NCI-H1694 treated with DMSO at 0.1 percent for 48 hours (cell line): Measurements from ENCODE around the gene RUNDC3A.
A peak's percentile ranks its signal among the peaks of the same experiment; 100 is the strongest.
"Not testable (repeated sequence)": the region's sequence is repeated elsewhere in the genome, so short reads cannot be mapped to it uniquely, and the experiment has no call there.

Experiments
- DNase-seq: peaks from one replicate; lab custom pipeline; 2025; lab: John Stamatoyannopoulos, UW

RUNDC3A gene

GRCh38 chr17:44343510-44344209 is 35.3 kb downstream of the RUNDC3A start:
- no peak for DNase-seq

DNA sequence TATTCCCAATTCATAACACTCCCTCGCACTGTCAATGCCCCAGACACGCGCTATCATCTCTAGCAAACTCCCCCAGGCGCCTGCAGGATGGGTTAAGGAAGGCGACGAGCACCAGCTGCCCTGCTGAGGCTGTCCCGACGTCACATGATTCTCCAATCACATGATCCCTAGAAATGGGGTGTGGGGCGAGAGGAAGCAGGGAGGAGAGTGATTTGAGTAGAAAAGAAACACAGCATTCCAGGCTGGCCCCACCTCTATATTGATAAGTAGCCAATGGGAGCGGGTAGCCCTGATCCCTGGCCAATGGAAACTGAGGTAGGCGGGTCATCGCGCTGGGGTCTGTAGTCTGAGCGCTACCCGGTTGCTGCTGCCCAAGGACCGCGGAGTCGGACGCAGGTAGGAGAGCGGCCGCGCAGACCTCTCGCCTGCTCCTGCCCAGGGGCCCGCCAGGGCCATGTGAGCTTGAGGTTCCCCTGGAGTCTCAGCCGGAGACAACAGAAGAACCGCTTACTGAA is 36.6 kb downstream of the RUNDC3A start, which contains the start of gene GRN:
GRN (plus strand) TSS at position 364 of the 515 bp plus-strand sequence. CDS start 3,863 bp downstream, outside the sequence.
- peak; percentile 99 for DNase-seq

GRCh38 chr17:44345454-44346026 is 37.1 kb downstream of the RUNDC3A start:
- DNase-seq, result peak; percentile 73

DNA sequence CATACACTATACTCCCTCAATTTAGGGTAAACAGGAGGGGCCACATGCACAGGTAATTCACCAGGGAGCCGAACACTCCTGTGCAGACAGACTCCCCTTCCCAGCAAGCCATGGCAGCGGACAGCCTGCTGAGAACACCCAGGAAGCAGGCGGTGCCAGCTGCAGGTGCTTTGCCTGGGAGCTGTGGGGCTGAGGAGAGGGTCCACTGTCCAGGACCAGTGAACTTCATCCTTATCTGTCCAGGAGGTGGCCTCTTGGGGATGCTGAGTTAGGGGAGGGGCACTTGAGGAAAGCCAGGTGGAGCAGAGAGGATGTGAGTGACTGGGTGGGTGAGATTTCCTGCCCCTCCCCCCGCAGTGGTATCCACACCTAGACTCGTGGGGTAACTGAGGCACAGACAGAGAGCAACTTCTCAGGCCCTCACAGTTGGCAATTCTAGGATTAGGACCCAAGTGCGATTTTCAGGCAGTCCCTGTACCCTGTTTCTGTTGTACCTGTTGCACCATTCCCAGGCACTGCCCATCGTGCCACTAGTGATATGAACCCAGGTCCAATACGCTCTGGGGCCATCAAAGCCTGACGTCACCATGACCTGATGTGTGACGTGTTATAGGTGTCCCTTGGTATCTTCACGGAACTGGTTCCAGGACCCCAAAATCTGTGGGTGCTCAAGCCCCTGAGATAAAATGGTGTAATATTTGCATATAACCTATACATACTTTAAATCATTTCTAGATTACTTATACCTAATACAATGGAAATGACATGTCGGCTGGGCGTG is 37.9 kb downstream of the RUNDC3A start:
- DNase-seq, result no peak

- not testable (repeated sequence) for DNase-seq
These were observed 39.0 kb downstream of the RUNDC3A start for GRCh38 chr17:44347206-44348055.

DNA sequence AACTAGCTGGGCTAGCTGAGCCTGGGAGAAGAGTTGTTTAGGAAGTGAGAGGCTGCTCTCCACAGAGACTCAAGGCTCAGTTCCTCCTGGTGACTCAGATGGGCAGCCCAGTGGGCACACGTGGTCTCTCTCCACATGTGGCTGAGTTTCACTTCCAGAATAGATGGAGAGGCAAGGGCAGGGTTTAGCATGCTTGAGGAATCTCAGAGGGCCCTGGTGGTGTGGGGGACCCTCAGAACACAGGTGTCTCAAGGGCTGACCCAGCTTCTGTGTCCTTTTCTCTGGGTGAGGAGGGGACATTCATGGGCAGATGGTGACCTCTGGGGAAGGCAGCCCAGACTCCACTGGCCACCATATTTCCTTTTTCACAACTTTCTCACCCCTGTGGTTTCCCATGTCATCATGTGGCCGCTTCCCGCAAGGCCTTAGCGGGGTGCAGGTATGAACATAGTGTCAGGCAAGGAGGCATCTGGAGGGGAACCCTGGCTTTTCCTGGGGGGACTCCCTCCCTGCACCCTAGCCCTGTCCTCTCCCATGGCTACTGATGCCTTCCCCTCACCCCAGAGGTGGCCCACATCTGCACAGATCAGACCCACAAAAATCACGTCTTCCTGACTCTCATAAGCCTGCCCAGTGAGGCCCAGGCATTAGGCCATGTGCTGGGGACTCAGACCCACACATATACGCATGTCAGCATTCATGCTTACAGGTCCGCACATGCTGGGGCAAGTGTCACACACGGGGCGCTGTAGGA is 40.0 kb downstream of the RUNDC3A start:
- DNase-seq, result no peak

GRCh38 chr17:44348988-44349364 is 40.6 kb downstream of the RUNDC3A start:
- no peak for DNase-seq

- no peak for DNase-seq
These were observed 41.2 kb downstream of the RUNDC3A start for GRCh38 chr17:44349553-44350070.

GRCh38 chr17:44350733-44351226 is 42.4 kb downstream of the RUNDC3A start:
- DNase-seq, result peak; percentile 72

DNA sequence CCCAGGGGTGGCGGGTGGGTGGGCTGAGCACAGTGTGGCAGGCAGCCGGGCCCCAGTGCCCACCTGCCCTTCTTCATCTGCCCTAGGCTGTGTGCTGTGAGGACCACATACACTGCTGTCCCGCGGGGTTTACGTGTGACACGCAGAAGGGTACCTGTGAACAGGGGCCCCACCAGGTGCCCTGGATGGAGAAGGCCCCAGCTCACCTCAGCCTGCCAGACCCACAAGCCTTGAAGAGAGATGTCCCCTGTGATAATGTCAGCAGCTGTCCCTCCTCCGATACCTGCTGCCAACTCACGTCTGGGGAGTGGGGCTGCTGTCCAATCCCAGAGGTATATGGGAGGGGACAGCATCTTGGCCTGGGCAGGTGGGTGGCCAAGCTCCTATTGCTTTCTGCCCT is 43.1 kb downstream of the RUNDC3A start:
- DNase-seq, result no peak

GRCh38 chr17:44351961-44352827 is 43.8 kb downstream of the RUNDC3A start:
- DNase-seq, result no peak

GRCh38 chr17:44352828-44353671 is 44.6 kb downstream of the RUNDC3A start:
- no peak for DNase-seq

DNA sequence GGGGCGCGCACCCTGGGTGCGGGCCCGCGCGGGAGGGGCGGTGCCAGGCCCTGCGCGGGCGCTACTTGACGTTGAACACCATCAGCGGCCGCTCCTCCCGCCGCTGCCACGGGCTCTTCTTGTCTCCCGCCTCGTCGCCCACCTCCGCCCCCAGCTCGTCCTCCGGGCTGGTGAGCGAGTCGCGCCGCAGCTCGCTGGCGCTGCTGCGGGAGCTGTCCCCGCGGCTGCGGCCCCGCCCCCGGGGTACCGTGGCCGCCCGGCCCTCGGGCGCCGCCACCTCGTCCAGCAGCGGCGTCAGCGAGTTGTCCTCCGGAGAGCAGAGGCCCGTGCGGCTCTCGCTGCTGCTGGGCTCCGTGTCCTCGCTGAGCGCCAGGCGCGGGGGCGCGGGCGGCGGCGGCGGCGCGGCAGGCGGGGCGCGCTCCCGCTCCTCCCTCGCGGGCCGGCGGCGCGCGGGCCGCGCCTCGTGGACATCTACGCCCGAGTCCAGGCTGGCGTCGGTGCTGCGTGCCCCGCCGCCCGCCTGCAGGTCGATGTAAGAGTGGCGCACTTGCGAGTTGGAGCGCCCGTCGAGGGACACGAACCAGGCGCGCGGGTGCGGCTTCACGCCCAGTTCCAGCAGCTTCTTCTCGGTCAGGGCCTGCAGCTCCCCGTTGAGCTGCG is 45.4 kb downstream of the RUNDC3A start:
- no peak for DNase-seq

GRCh38 chr17:44354582-44355561 is 46.5 kb downstream of the RUNDC3A start:
- DNase-seq, result no peak

DNA sequence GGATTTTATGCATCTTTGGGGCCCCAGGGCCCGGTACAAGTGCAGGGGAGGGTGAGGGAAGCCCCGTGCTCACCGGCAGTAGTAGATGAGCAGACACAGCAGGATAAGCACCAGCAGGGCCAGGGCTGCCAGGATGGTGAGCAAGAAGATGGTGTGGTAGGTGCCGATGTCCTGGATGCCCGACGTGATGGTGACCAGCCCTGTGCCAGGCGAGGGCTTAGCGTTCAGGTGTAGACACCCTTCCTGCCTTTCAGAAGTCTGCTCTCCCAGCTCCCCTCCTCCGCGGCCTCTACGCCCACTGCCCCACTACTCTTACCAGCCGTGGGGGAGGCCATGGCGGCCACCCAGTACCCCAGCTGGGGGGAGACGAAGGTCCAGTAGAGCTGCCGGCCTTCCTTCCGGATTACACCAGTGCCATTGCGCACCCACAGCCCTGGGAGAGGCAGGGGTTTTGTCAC is 47.3 kb downstream of the RUNDC3A start:
- DNase-seq, result no peak

DNA sequence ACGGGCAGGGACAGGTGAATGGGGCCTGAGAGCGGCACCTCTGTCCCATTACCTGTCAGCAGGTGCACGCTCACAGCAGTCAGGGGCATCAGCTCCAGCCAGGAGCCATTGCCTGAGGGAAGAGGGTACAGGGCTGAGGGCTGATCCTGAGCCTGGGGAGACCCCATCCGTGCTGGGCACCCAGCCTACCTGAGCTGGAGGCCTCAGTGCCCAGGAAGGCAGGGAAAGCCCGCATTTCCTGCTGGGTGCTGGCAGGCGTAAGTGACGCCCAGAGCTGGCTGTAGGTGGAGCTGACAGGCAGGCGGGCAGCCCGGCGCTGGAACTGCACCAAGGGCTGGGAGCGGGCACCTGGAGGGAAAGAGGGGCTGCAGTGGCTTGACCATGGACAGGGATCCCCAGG is 47.8 kb downstream of the RUNDC3A start:
- no peak for DNase-seq

GRCh38 chr17:44358066-44358465 is 49.7 kb downstream of the RUNDC3A start:
- no peak for DNase-seq
